ENCODE results near the gene CD200R1.

The CD200R1 gene

DNA sequence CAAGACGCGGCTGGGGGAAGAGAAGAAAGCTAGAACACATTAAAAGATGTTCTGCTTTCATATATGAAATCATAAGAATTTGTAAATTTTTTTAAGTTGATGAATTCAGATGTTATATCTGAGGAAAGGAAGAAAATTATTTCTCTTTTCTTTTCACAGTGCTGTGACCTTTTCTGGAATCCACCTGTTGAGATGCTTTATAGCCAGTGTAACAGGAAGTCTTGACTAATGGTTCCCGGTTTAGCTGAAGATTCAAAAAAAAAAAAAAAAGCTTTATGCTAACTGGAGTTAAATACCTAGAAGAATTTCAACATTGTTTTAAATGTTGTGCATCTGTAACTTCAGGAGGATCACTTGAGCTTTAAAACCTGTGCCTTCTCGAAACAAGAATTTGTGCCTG lies 25.8 kb upstream of the CD200R1 start:
- H3K27ac ChIP-seq (ENCODE audit: low read length) = no peak overlapping the region
- DNase-seq (ENCODE audit: low read depth, low spot score) = no peak
- H3K27me3 ChIP-seq (ENCODE audit: control insufficient read depth, insufficient read depth, low read length) = no peaks in the 10 kb centered on the region
- H3K4me3 ChIP-seq (ENCODE audit: low read length) = no peak overlapping the region
- H3K9me3 ChIP-seq (ENCODE audit: control insufficient read depth, insufficient read depth, low read length) = no peaks in the 10 kb centered on the region
- peaks cover 11% of the 10 kb centered on the region; the same call in 1 of the 2 replicates for H3K36me3 ChIP-seq (ENCODE audit: control insufficient read depth, insufficient read depth, low read length)
- no peaks in the 10 kb centered on the region for H3K4me1 ChIP-seq (ENCODE audit: control insufficient read depth, insufficient read depth, low read length)
- WGBS (ENCODE audit: insufficient coverage, insufficient read length) = no CpG with 5 or more reads among the region's 4 CpGs

DNA sequence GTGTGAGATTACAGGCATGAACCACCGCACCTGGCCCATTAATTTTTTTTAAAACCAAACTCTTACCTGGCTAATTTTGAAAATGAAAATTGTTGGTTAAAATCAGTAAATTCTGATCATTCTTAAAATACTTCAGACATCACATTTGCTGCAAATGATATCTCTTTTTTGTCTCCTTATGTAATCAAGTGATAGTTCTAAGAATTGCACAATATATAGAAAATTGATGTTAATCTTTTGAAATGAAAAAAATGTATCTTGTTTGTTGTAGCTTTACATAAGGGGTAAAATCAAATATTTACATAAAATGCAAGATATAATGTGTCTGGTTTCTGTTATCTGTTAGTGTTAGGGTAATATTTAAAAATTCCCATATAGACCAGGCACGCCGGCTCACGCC lies 20.9 kb upstream of the CD200R1 start:
- H3K4me1 ChIP-seq (ENCODE audit: control insufficient read depth, insufficient read depth, low read length) = no peaks in the 10 kb centered on the region
- H3K27ac ChIP-seq (ENCODE audit: low read length) = no peak overlapping the region
- H3K9me3 ChIP-seq (ENCODE audit: control insufficient read depth, insufficient read depth, low read length) = no peaks in the 10 kb centered on the region
- no peaks in the 10 kb centered on the region for H3K27me3 ChIP-seq (ENCODE audit: control insufficient read depth, insufficient read depth, low read length)
- peaks cover 3% of the 10 kb centered on the region; the same call in 1 of the 2 replicates for H3K36me3 ChIP-seq (ENCODE audit: control insufficient read depth, insufficient read depth, low read length)
- WGBS (ENCODE audit: insufficient coverage, insufficient read length) = no CpG with 5 or more reads among the region's 4 CpGs
- no peak for DNase-seq (ENCODE audit: low read depth, low spot score)
- H3K4me3 ChIP-seq (ENCODE audit: low read length) = no peak overlapping the region

DNA sequence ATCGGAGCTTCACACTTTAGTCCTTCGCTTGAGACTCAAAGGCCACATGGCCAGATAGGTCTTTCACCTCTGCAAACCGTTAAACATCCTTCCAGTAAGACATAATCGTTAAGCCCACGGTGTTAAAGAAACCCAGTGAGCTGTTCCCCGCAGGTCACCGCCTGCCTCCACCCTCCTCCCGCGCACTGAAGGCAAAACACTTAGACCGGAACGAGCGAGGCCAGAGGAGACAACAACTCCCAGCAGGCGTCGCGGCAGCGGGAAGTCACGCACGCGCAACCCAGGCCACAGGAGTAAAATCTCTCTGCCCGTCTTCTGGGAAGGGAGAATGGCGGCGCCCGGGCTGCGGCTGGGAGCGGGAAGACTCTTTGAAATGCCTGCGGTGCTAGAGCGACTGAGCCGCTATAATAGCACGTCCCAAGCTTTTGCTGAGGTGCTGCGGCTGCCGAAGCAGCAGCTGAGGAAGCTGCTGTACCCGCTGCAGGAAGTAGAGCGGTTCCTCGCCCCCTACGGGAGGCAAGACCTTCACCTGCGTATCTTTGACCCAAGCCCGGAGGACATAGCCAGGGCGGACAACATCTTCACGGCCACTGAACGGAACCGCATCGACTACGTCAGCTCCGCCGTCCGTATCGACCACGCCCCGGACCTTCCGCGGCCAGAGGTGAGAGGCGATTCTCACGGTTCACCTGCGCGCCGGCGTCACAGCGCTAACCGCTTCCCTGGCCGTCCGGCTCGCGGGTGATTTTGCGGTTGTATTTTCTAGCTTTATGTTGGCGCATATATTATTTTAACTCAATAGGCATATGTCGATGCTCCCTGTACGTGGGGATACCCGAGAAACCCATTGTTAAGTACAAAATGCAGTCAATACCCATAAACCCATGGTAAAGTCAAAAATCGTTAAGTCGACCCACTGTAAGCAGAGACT lies 16.0 kb upstream of the CD200R1 start, which contains the start of gene GTPBP8:
TSS of gene GTPBP8 (plus strand) at position 313 of the 931 bp plus-strand sequence. CDS start at position 329, 16 bp downstream.
- Histone ChIP-seq H3K27me3 (ENCODE audit: control insufficient read depth, insufficient read depth, low read length) (no peaks in the 10 kb centered on the region), H3K9me3 (ENCODE audit: control insufficient read depth, insufficient read depth, low read length) (no peaks in the 10 kb centered on the region), H3K4me1 (ENCODE audit: control insufficient read depth, insufficient read depth, low read length) (no peaks in the 10 kb centered on the region; the same call in 1 of the 2 replicates), H3K36me3 (ENCODE audit: control insufficient read depth, insufficient read depth, low read length) (no peaks in the 10 kb centered on the region), H3K4me3 (ENCODE audit: low read length) (peak within 1 kb of the TSS; percentile 85), H3K27ac (ENCODE audit: low read length) (no peak within 1 kb of the TSS)
- no CpG with 5 or more reads among the region's 70 CpGs for WGBS (ENCODE audit: insufficient coverage, insufficient read length)
- DNase-seq (ENCODE audit: low read depth, low spot score) = peak; percentile 75

DNA sequence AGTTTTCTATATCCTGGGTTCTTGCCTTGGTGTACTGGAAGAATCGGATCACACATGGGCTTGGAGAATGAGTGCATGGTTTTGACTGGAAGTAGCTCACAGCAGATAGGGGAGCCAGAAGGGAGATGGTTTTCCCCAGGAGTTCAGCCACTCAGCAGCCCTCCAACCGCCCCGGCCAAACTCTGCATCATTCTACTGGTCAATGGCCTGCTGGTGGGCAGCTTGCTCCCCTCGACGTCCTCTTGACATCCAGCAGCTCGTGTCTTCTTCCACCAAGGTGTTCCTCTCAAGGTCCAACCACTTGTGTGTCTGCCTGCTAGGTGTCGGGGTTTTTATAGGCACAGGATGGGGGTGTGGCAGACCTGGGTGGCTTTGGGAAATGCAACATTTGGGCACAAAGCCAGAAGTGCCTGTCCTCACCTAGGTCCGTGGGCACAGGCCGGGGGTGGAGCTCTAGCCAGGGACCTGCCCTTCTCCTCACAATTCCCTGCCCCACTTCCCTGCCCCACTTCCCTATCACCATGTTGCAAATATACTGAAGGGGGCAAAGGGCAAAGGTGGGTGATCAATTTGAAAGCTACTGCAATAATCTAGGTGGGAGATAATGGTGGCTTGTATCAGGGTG lies 12.9 kb upstream of the CD200R1 start:
- Histone ChIP-seq H3K36me3 (ENCODE audit: control insufficient read depth, insufficient read depth, low read length) (no peaks in the 10 kb centered on the region), H3K4me1 (ENCODE audit: control insufficient read depth, insufficient read depth, low read length) (no peaks in the 10 kb centered on the region; the same call in 1 of the 2 replicates), H3K9me3 (ENCODE audit: control insufficient read depth, insufficient read depth, low read length) (no peaks in the 10 kb centered on the region), H3K4me3 (ENCODE audit: low read length) (no peak overlapping the region), H3K27me3 (ENCODE audit: control insufficient read depth, insufficient read depth, low read length) (no peaks in the 10 kb centered on the region), H3K27ac (ENCODE audit: low read length) (no peak overlapping the region)
- no CpG with 5 or more reads among the region's 9 CpGs for WGBS (ENCODE audit: insufficient coverage, insufficient read length)
- DNase-seq (ENCODE audit: low read depth, low spot score) = no peak

DNA sequence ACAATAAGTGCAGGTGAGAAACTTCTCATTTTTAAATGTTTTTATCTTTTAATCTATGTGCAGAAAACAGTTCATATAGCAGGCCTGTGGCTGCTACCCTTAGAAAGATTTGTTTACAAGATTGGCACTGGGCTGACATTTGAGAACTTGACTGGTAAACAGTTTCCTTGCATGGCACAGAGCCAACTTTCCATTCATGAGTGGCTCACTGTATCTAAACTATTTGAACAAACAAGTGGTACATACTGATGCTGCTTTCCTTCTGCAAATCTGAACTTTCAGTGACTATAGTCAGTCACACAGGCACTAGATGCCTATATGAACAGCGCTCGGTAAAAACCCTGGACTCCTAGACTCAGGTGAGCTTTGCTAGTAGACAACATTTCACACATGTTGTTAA lies 9.6 kb upstream of the CD200R1 start:
- DNase-seq (ENCODE audit: low read depth, low spot score) = no peak
- no CpG with 5 or more reads among the region's 2 CpGs for WGBS (ENCODE audit: insufficient coverage, insufficient read length)
- no peaks in the 10 kb centered on the region; the same call in 1 of the 2 replicates for H3K4me1 ChIP-seq (ENCODE audit: control insufficient read depth, insufficient read depth, low read length)

DNA sequence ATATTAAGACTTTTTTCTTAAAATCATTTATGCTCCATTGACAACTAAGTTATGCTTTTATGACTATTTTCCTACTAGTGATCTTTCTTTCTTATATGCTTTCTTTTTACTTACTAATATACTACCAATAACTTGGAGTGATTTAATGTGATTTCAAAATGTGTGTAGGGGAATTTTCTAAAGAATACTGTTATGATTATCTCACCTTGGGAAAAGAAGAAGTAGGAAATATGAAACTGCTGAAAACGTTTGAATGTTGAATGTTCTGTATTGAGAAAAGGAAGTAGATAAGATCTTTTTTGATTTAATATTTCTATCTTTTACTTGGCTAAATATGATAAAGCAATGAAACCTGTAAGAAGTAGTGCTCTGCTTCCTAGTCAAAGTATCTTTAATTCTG lies 7.8 kb upstream of the CD200R1 start:
- no peak for DNase-seq (ENCODE audit: low read depth, low spot score)
- no CpG with 5 or more reads among the region's 1 CpG for WGBS (ENCODE audit: insufficient coverage, insufficient read length)
- no peak overlapping the region for H3K4me3 ChIP-seq (ENCODE audit: low read length)
- no peak overlapping the region for H3K27ac ChIP-seq (ENCODE audit: low read length)
- no peaks in the 10 kb centered on the region; the same call in 1 of the 2 replicates for H3K4me1 ChIP-seq (ENCODE audit: control insufficient read depth, insufficient read depth, low read length)
- H3K27me3 ChIP-seq (ENCODE audit: control insufficient read depth, insufficient read depth, low read length) = no peaks in the 10 kb centered on the region
- H3K9me3 ChIP-seq (ENCODE audit: control insufficient read depth, insufficient read depth, low read length) = no peaks in the 10 kb centered on the region
- no peaks in the 10 kb centered on the region for H3K36me3 ChIP-seq (ENCODE audit: control insufficient read depth, insufficient read depth, low read length)

More for the DNA sequence above, 9.6 kb upstream of the CD200R1 start:
- no peak overlapping the region for H3K27ac ChIP-seq (ENCODE audit: low read length)
- H3K4me3 ChIP-seq (ENCODE audit: low read length) = no peak overlapping the region
- no peaks in the 10 kb centered on the region for H3K36me3 ChIP-seq (ENCODE audit: control insufficient read depth, insufficient read depth, low read length)
- H3K27me3 ChIP-seq (ENCODE audit: control insufficient read depth, insufficient read depth, low read length) = no peaks in the 10 kb centered on the region
- H3K9me3 ChIP-seq (ENCODE audit: control insufficient read depth, insufficient read depth, low read length) = no peaks in the 10 kb centered on the region

DNA sequence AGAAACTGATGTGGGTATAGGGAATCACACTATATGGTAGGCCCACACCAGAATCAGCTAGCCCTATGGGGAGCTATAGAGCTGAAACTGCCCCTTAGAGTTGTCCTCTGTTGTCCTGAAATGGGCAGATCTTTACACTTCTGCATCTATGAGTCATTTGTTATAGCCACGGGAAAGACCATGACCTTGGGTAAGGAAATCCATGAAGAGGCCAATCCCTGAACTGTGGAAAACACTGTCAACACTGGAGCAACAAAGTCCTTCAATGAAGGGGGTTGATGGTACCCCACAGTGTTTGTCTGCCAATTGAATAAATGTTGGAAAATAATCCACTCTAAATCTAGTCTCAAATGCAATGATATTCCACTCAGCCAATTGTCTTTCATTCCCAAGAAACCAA lies 5.2 kb upstream of the CD200R1 start:
- no peaks in the 10 kb centered on the region for H3K9me3 ChIP-seq (ENCODE audit: control insufficient read depth, insufficient read depth, low read length)
- no peaks in the 10 kb centered on the region for H3K36me3 ChIP-seq (ENCODE audit: control insufficient read depth, insufficient read depth, low read length)
- H3K4me3 ChIP-seq (ENCODE audit: low read length) = no peak overlapping the region
- DNase-seq (ENCODE audit: low read depth, low spot score) = no peak
- no CpG with 5 or more reads among the region's 1 CpG for WGBS (ENCODE audit: insufficient coverage, insufficient read length)
- H3K27ac ChIP-seq (ENCODE audit: low read length) = no peak overlapping the region
- no peaks in the 10 kb centered on the region for H3K27me3 ChIP-seq (ENCODE audit: control insufficient read depth, insufficient read depth, low read length)
- H3K4me1 ChIP-seq (ENCODE audit: control insufficient read depth, insufficient read depth, low read length) = no peaks in the 10 kb centered on the region

DNA sequence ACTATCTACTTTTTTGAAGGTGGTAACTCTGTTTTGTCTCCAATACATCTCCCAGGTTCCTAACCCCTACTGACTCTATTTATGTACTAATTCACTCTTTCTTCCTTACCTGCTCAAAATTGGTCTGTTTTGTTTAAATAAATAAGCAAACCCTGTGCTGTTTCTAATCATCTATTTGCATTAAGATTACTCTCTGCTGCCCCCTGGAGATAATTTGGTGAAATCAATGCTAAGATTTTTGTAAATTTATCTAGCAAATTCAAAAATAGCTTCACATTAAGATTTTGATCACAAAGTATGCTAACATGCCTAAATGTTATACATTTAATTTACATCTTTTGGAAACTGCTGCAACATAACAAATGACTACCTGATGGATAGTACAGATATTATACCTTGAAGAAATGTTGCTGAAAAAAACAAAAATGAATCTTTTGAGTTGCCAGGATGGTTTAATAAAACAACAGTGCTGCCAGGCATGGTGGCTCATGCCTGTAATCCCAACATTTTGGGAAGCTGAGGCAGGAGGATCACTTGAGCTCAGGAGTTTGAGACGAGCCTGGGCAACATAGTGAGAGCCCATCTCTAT lies 4.4 kb upstream of the CD200R1 start:
- Histone ChIP-seq H3K27me3 (ENCODE audit: control insufficient read depth, insufficient read depth, low read length) (no peaks in the 10 kb centered on the region), H3K36me3 (ENCODE audit: control insufficient read depth, insufficient read depth, low read length) (no peaks in the 10 kb centered on the region), H3K4me1 (ENCODE audit: control insufficient read depth, insufficient read depth, low read length) (no peaks in the 10 kb centered on the region), H3K9me3 (ENCODE audit: control insufficient read depth, insufficient read depth, low read length) (no peaks in the 10 kb centered on the region), H3K27ac (ENCODE audit: low read length) (no peak overlapping the region), H3K4me3 (ENCODE audit: low read length) (no peak overlapping the region)
- no peak for DNase-seq (ENCODE audit: low read depth, low spot score)
- WGBS (ENCODE audit: insufficient coverage, insufficient read length) = no CpG with 5 or more reads among the region's 1 CpG

DNA sequence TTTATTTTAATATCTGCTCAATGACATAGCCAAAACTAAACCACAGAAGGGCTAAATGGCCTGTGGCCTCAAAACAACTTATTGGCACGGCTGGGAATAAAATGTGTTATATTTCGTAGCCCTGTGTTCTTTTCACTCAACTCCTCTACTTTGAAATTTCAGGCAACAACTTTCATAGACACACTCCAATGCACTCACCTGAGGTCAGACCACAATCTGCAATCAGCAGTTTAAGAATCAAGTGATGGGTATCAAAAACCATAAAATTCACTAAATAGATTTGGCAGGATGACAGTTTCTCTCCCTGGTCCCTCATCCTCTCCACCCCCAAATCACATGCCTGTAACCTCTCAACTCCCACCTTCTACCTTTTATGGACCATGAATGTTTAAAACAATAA lies 2.0 kb upstream of the CD200R1 start:
- Histone ChIP-seq H3K9me3 (ENCODE audit: control insufficient read depth, insufficient read depth, low read length) (no peaks in the 10 kb centered on the region), H3K4me1 (ENCODE audit: control insufficient read depth, insufficient read depth, low read length) (no peaks in the 10 kb centered on the region), H3K27me3 (ENCODE audit: control insufficient read depth, insufficient read depth, low read length) (no peaks in the 10 kb centered on the region), H3K4me3 (ENCODE audit: low read length) (no peak overlapping the region), H3K27ac (ENCODE audit: low read length) (no peak overlapping the region), H3K36me3 (ENCODE audit: control insufficient read depth, insufficient read depth, low read length) (no peaks in the 10 kb centered on the region)
- no CpG with 5 or more reads among the region's 2 CpGs for WGBS (ENCODE audit: insufficient coverage, insufficient read length)
- DNase-seq (ENCODE audit: low read depth, low spot score) = no peak

DNA sequence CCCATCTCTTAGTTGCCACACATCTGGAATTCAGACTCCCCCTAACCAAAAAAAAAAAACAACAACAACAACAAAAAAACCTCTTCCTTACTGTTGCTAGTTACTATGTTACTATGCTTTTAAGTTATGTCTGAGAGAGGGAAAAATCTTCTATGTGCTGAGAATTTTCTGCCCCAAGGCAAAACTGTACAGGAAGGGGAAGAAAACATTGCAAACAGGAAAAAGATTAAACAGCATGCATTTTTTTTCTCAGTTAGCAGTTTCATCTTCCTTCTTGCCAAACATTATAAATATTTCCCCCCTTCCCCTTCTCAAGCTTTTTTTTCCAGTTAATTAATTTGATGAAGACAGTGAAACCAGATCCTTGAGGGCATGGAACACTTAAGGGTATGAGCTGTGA lies 1.1 kb upstream of the CD200R1 start:
- H3K27ac ChIP-seq (ENCODE audit: low read length) = no peak overlapping the region
- DNase-seq (ENCODE audit: low read depth, low spot score) = no peak
- no peaks in the 10 kb centered on the region for H3K36me3 ChIP-seq (ENCODE audit: control insufficient read depth, insufficient read depth, low read length)
- H3K27me3 ChIP-seq (ENCODE audit: control insufficient read depth, insufficient read depth, low read length) = no peaks in the 10 kb centered on the region
- no peaks in the 10 kb centered on the region for H3K9me3 ChIP-seq (ENCODE audit: control insufficient read depth, insufficient read depth, low read length)
- no peaks in the 10 kb centered on the region for H3K4me1 ChIP-seq (ENCODE audit: control insufficient read depth, insufficient read depth, low read length)
- H3K4me3 ChIP-seq (ENCODE audit: low read length) = no peak overlapping the region

All from iPS DF 6.9 (cell line).